Left renal pelvis (tissue), 4 donors: ENCODE data around the gene ARRDC3. TPM values are rescaled to one million over a fixed set of nuclear protein-coding genes. Genes with fewer than 3 reads are reported as not detected.
"Not testable (repeated sequence)": the region's sequence is repeated elsewhere in the genome, so short reads cannot be mapped to it uniquely, and the experiment has no call there.

Experiments
- DNase-seq, 4 donors: peaks; one replicate each; pipeline ENCODE4 v3.0.0-alpha.2; 2013; ENCODE audit warnings: low read depth in 4 of 4, low spot score in 3 of 4
- polyA plus RNA-seq, 4 donors: library from polyadenylated mRNA; unstranded; fragments of 120-200 nt; gene quantifications; one replicate each; pipeline ENCODE4 v1.2.1, GENCODE V29; 2013; ENCODE audit not compliant: insufficient read length in 4 of 4

Gene ARRDC3, protein sequence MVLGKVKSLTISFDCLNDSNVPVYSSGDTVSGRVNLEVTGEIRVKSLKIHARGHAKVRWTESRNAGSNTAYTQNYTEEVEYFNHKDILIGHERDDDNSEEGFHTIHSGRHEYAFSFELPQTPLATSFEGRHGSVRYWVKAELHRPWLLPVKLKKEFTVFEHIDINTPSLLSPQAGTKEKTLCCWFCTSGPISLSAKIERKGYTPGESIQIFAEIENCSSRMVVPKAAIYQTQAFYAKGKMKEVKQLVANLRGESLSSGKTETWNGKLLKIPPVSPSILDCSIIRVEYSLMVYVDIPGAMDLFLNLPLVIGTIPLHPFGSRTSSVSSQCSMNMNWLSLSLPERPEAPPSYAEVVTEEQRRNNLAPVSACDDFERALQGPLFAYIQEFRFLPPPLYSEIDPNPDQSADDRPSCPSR
- 100 to 1,000 TPM in 3 of 4 donors, 10 to 100 TPM in 1; 78.5 to 198 (median 144) TPM for polyA plus RNA-seq

GRCh38 chr5:91383027-91383955 is at the start of gene ARRDC3:
Gene ARRDC3, minus strand, starts transcription at chr5:91383317. Its CDS starts 225 bp downstream, at chr5:91383092.
- DNase-seq = peak; percentile 91 to 93 (median 92)

DNA sequence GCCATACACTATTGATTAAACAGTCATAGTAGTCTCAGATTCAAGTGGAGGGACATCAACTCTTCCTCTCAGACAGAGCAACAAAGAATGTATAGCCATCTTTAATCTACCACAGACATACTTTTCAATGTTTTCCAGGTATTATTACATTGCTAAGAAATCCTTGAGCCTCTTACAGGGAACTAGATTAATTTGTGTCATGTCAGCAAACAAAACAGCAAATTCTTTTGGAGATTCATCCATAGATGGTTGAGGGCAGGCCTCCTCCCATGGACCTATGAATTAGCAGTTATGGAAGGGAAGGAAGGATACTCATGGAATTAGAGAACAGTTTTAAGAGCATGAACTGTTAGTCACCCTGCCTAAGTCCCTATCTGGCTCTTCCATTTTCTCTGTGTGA is 47.8 kb upstream of the ARRDC3 start:
- DNase-seq = no peak

- DNase-seq = no peak
These were observed 41.7 kb upstream of the ARRDC3 start for GRCh38 chr5:91424638-91425436.

GRCh38 chr5:91423871-91424270 is 40.8 kb upstream of the ARRDC3 start:
- DNase-seq = no peak

DNA sequence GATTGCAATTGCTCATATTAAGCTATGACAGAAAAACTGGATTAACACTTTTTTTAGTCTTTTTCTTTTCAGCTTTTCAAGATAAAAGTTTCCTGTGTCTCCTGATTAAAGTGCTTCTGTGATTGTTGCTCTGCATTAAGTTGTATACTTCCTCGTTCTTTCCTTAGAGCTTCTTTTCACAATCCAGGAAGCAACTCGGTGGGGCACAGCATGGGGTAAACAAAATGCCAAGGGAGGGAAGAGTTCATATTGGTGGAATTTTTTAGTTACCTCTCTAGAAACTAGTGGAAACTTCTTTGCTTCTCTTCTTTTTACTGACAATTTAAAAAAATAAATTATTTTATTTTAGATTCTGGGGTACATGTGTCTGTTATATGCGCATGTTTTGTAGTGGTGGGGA is 37.8 kb upstream of the ARRDC3 start:
- no peak for DNase-seq

- peak; percentile 10 to 32 (median 17) for DNase-seq
These were observed 36.7 kb upstream of the ARRDC3 start for GRCh38 chr5:91419571-91420537.

DNA sequence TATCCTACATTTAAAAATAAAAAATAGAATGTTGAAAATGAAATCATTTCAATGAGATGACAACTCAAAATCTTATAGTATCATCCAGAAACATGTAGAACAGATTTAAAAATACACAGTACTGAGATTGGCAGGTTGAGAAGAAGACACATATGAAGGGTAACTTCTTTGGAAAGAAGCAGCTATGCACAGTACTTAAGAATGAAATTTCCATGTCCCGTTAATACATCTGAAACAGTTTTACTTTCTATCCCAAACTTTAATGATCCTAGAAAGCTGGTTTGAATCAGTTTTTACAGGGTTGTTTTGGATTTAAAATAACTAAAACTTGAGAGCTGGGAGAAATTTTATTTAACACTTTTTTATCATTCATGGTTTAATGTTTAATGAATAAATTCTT is 36.0 kb upstream of the ARRDC3 start:
- DNase-seq = no peak

- no peak for DNase-seq
These were observed 35.0 kb upstream of the ARRDC3 start for GRCh38 chr5:91418158-91418557.

- DNase-seq = no peak
These were observed 34.1 kb upstream of the ARRDC3 start for GRCh38 chr5:91417219-91417618.

GRCh38 chr5:91416491-91416890 is 33.4 kb upstream of the ARRDC3 start:
- DNase-seq = no peak

GRCh38 chr5:91409304-91409703 is 26.2 kb upstream of the ARRDC3 start:
- DNase-seq = no peak

- no peak for DNase-seq
These were observed 25.6 kb upstream of the ARRDC3 start for GRCh38 chr5:91408710-91409109.

DNA sequence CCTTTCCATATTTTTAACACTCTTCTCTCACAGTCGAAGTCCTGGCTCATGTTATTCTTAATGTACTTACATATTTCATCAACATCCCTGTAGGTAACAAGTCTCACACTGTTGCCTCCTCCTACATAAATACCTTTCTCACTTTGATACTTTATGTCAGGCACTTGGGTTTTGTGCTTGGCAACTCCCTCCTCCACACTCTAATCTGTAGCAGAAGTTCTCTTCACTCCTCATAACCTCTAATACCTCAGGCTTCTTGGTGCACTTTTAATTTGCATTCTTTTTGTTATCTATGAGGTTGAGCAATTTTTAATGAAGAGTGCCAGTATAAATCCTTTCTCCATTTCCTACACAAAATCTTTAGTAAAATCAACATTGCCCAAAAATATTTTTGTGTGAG is 24.1 kb upstream of the ARRDC3 start:
- no peak for DNase-seq

GRCh38 chr5:91403438-91403837 is 20.3 kb upstream of the ARRDC3 start:
- DNase-seq = no peak

DNA sequence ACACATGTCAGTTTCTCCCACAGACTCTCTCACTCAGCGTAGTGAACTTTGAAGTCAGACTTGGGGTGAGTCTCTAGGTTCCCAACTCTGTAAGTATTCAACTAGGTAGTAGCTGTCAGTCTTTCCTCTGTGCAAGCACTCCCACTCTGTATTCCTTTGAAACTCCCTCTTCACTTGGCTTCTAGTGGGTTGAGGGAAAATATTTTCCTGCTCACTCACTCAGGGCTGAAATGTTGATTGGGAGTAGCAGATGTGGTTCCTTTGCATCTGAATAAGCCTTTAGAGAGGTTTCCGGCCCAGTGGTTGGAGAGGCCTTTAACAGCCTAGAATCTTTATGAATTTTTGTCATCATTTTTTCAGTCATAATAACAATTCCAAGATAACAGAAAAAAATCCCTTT is 18.1 kb upstream of the ARRDC3 start:
- no peak for DNase-seq

- DNase-seq = no peak
These were observed 14.7 kb upstream of the ARRDC3 start for GRCh38 chr5:91397791-91398190.

DNA sequence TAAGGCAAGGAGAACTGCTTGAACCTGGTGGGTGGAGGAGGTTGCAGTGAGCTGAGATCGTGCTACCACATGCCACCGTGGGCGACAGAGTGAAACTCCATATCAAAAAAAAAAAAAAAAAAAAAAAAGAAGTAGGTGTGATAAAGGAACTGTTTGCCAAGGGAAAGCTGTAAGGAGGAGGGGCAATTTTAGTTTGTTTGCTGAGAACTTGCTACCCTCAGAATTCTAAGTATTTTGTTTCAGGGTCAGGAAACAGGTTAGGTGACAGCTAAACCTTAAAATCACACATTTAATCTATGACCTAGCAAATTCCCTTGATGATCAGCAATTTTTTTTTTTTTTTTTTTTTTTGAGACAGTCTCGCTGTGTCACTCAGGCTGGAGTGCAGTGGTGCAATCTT is 7.2 kb upstream of the ARRDC3 start:
- no peak for DNase-seq

GRCh38 chr5:91389555-91389954 is 6.4 kb upstream of the ARRDC3 start:
- DNase-seq = not testable (repeated sequence)

DNA sequence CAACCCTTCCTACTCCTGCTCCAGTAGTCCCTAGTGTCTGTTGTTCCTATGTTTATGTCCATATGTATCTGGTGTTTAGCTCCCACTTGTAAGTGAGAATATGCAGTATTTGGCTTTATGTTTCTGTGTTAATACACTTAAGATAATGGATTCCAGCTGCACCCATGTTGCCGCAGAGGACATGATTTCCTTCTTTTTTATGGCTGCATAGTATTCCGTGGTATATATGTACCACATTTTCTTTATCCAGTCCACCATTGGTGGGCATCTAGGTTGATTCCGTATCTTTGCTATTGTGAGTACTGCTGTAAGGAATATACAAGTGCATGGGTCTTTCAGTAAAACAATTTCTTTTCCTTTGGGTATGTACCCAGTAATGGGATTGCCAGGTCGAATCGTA is 5.2 kb upstream of the ARRDC3 start:
- DNase-seq = no peak

- no peak for DNase-seq
These were observed 3.0 kb upstream of the ARRDC3 start for GRCh38 chr5:91386120-91386519.
